Motor neuron (in vitro differentiated cells): ENCODE results near the gene SCFD2. TPM values are rescaled to one million over a fixed set of nuclear protein-coding genes. Genes with fewer than 3 reads are reported as not detected.
"Not testable (repeated sequence)": the region's sequence is repeated elsewhere in the genome, so short reads cannot be mapped to it uniquely, and the experiment has no call there.

Experiments
- ATAC-seq, 8 experiments: fragments of 200-7000 bp; cut with Tn5 transposase; replicated peaks in 6 of 8; 2 replicates each; pipeline ENCODE4 v1.8.0; 2021; ENCODE audit warnings: mild to moderate bottlenecking in 8 of 8, moderate library complexity in 8 of 8
- H3K27ac ChIP-seq, 2 donors: fragments of 250-450 bp; sonication (Bioruptor Pico); 2 replicates each; pipeline ENCODE4 v1.9.0; 2021; ENCODE audit warnings: antibody characterized with exemption in 2 of 2, mild to moderate bottlenecking in 2 of 2, moderate library complexity in 1 of 2
- H3K4me1 ChIP-seq, 2 donors: fragments of 250-450 bp; sonication (Bioruptor Pico); replicated peaks in 1 of 2; 2 replicates each; pipeline ENCODE4 v1.6.1; 2021; ENCODE audit warnings: antibody characterized with exemption in 2 of 2, mild to moderate bottlenecking in 2 of 2, moderate library complexity in 1 of 2
- H3K4me3 ChIP-seq, 5 donors: fragments of 250-450 bp; sonication (Bioruptor Pico); 2 replicates each; pipeline ENCODE4 v1.9.0; 2021; ENCODE audit warnings: antibody characterized with exemption in 5 of 5, mild to moderate bottlenecking in 5 of 5, moderate library complexity in 4 of 5
- WGBS, 10 experiments: fragments of 450-650 bp; shearing (Covaris generic); methylation state at CpG; one replicate each; pipeline ENCODE4 v1.0.0; 2022; 5-methylcytosine and 5-hydroxymethylcytosine counted together
- in situ Hi-C, 9 experiments: fragments of 400-800 bp; cut with MboI; loops; one replicate each; pipeline ENCODE4 v1.15.0; 2021; ENCODE audit warnings: low sequenced_read_pairs in 9 of 9, low pct_unique_long_range_greater_than_20kb in 2 of 9; ENCODE audit not compliant: unreplicated experiment in 9 of 9
- total RNA-seq, 8 experiments: library from RNA; unstranded; fragments of 300-600 nt; gene quantifications; 2 replicates each; pipeline versions ENCODE4 v1.2.3 to v1.2.4, GENCODE V29; 2022

Gene SCFD2
- total RNA-seq, 8 experiments from 2014 or later, result 9.0 to 40.3 (median 21.1) TPM

DNA sequence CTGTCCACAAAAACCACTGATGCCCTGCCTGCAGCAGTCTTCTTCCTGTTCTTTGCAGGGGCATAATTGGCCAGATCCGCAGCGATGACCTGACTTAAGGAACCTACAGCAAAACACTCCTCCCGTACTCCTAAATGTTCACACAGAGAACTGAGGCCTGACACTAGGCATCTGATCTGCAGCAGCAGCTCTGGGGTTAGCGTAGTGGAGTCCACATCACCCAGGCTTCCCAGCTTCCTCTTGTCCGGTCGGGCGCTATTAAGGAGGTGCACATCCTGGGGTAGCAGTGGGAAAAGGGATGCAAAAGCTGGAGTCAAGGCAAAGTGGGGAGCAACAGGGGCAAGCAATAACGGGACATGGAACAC lies 758 bp downstream of the SCFD2 start:
- Histone ChIP-seq H3K4me3 (peak overlapping the region; percentile 57 to 99 (median 90)), H3K27ac (peak overlapping the region; percentile 82 to 98), H3K4me1 (peaks cover 15 to 46% of the 10 kb centered on the region in 2 donors)
- in situ Hi-C loops, result loop anchor here in 3 of 9 experiments (25.0 kb wide), 2 partner anchors 153 to 353 kb away; no protein-coding TSS in a partner anchor
- ATAC-seq, result peak; percentile 41 to 73 (median 57)
- 0 to 4% (median 0%) methylated on average over 1 to 6 of the region's 8 CpGs; no CpG with 5 or more reads in 3 of the 10 experiments for WGBS, 10 experiments

DNA sequence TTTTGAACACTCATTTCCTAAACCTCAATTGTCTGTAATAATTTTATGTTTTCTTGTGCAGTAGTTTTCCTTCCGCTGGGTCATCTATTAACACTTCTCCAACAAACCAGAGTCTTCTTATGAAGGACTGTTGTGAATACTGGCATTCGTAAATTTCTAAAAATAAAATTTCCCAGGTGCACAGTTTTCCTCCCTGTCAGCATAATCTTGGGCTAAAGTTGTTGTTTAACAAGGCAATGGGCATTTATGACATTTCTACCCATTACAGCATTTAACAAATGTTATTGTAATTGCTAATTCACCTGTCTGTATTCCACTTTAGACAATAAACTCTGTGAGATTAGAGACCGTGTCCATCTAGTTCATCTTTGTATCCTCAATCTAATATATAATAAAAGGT lies 1.2 kb downstream of the SCFD2 start:
- Histone ChIP-seq H3K27ac (peak overlapping the region; percentile 82 to 98), H3K4me3 (peak overlapping the region; percentile 57 to 99 (median 90)), H3K4me1 (peaks cover 15 to 51% of the 10 kb centered on the region in 2 donors)
- in situ Hi-C loops, result loop anchor here in 3 of 9 experiments (25.0 kb wide), 2 partner anchors 152 to 352 kb away; no protein-coding TSS in a partner anchor
- no peak for ATAC-seq
- WGBS, 10 experiments, result 0 to 71% (median 39%) methylated on average over 1 to 3 of the region's 3 CpGs; no CpG with 5 or more reads in 1 of the 10 experiments

DNA sequence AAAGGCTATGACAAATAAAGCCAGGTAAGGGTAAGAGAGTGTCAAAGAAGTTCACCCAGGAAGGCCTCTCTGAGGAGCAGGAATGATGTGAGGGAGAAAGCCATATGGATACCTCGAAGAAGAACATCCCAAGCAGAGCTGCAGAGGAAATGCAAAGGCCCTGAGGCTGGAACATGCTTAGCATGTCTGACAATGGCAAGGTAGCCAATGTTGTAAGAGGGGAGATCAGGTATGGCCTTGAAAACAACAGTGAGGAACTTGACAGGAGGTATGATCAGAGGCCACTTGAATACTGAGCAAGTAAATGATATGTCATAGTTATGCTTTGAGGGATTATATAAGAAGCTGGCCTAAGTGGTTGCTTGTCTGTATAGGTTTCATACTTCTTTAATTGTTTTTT lies 3.8 kb downstream of the SCFD2 start:
- WGBS, 10 experiments, result 60 to 100% (median 84%) methylated on average over 1 of the region's 1 CpG; no CpG with 5 or more reads in 6 of the 10 experiments
- Histone ChIP-seq H3K4me1 (peaks cover 15 to 60% of the 10 kb centered on the region in 2 donors), H3K27ac (no peak overlapping the region), H3K4me3 (peak overlapping the region in 4 of 5 donors; percentile 10 to 99 (median 74))
- in situ Hi-C loops, result loop anchor here in 3 of 9 experiments (25.0 kb wide), 2 partner anchors 150 to 350 kb away; no protein-coding TSS in a partner anchor
- ATAC-seq, result no peak

DNA sequence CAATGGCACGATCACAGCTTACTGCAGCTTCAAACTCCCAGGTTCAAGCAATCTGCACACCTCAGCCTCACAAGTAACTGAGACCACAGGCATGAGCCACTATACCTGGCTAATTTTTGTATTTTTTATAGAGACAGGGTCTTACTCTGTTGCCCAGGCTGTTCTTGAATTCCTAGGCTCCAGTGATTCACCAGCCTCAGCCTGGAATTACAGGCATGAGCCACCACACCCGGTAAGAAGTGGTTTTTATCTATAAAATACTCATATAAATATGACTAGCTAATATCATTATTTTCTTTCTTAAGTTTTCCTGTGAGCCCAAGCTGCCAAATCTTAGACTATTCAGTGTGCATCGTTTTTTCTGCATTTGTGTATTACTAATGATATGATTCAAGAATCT lies 4.4 kb downstream of the SCFD2 start:
- H3K27ac ChIP-seq, result no peak overlapping the region
- 17 to 85% (median 59%) methylated on average over 1 to 3 of the region's 3 CpGs; no CpG with 5 or more reads in 1 of the 10 experiments for WGBS, 10 experiments
- no peak for ATAC-seq
- in situ Hi-C loops, result loop anchor here in 3 of 9 experiments (25.0 kb wide), 2 partner anchors 149 to 349 kb away; no protein-coding TSS in a partner anchor
- peaks cover 15 to 57% of the 10 kb centered on the region in 2 donors for H3K4me1 ChIP-seq
- H3K4me3 ChIP-seq, result peak overlapping the region in 3 of 5 donors; percentile 7 to 99 (median 9)

- no peak overlapping the region for H3K4me3 ChIP-seq
- peaks cover 4 to 24% of the 10 kb centered on the region in 2 donors for H3K4me1 ChIP-seq
- H3K27ac ChIP-seq, result no peak overlapping the region
- ATAC-seq, result no peak
- in situ Hi-C loops, result loop anchor here in 3 of 9 experiments (25.0 kb wide), 2 partner anchors 144 to 344 kb away; no protein-coding TSS in a partner anchor
Observed at GRCh38 chr4:53355930-53356521, 9.8 kb downstream of the SCFD2 start.

- 80 to 100% (median 100%) methylated on average over 1 to 7 of the region's 32 CpGs; no CpG with 5 or more reads in 4 of the 10 experiments for WGBS, 10 experiments
- no peak for ATAC-seq
- H3K4me1 ChIP-seq, result peaks cover 0 to 5% of the 10 kb centered on the region in 2 donors
- no peak overlapping the region for H3K27ac ChIP-seq
- no peak overlapping the region for H3K4me3 ChIP-seq
- in situ Hi-C loops, result loop anchor here in 3 of 9 experiments (25.0 kb wide), 2 partner anchors 142 to 342 kb away; no protein-coding TSS in a partner anchor
Observed at GRCh38 chr4:53354012-53354722, 11.7 kb downstream of the SCFD2 start.

DNA sequence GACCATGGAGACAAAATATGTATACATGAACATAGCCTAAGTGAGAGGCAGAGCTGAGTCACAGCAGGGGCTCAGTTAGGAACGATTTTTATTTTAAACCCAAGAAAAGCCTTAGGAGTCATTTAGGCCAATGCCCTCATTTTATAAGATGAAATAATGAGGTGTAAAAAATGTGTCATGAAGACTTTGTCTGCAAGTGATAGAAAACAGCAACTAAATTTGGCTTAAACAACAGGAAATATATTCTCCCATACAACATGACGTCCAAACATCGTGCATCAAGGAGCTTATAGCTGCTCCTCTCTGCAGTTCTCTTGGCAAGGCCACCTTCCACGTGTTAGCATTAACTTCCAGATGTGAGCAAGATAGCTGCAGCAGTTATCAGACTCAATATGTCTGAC lies 16.8 kb downstream of the SCFD2 start:
- no peaks in the 10 kb centered on the region for H3K4me1 ChIP-seq
- in situ Hi-C loops, result no loop called here
- WGBS, 10 experiments, result 0 to 95% (median 83%) methylated on average over 1 to 4 of the region's 4 CpGs; no CpG with 5 or more reads in 2 of the 10 experiments
- H3K4me3 ChIP-seq, result no peak overlapping the region
- no peak overlapping the region for H3K27ac ChIP-seq
- no peak for ATAC-seq

DNA sequence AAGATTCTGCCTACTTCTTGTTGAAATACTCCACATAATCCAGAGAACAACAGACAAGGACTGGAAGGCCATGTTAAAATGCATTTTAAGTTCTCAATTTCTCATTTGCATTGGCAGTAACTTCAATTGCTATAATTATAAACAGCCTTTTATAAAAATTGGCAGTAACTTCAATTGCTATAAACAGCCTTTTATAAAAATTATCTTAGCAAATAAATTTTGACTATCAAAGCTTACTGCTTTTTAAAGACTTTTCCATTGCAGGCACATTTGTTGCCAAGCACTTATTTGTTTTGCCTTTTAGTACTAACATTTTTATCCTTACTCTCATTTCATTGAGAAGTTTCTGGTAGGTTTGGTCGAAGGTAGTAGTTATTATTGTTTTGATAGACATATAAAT lies 17.8 kb downstream of the SCFD2 start:
- 7 to 100% (median 82%) methylated on average over 1 of the region's 1 CpG; no CpG with 5 or more reads in 1 of the 10 experiments for WGBS, 10 experiments

GRCh38 chr4:53346920-53347852 lies 18.7 kb downstream of the SCFD2 start:
- Histone ChIP-seq H3K4me3 (no peak overlapping the region), H3K4me1 (no peaks in the 10 kb centered on the region), H3K27ac (no peak overlapping the region)
- ATAC-seq, result peak in 2 of 8 experiments; percentile 57 to 62
- WGBS, 10 experiments, result 13 to 100% (median 86%) methylated on average over 1 to 5 of the region's 5 CpGs
- in situ Hi-C loops, result no loop called here

More for the DNA sequence above, 17.8 kb downstream of the SCFD2 start:
- in situ Hi-C loops, result no loop called here
- no peak overlapping the region for H3K4me3 ChIP-seq
- H3K4me1 ChIP-seq, result no peaks in the 10 kb centered on the region
- no peak overlapping the region for H3K27ac ChIP-seq
- no peak for ATAC-seq

DNA sequence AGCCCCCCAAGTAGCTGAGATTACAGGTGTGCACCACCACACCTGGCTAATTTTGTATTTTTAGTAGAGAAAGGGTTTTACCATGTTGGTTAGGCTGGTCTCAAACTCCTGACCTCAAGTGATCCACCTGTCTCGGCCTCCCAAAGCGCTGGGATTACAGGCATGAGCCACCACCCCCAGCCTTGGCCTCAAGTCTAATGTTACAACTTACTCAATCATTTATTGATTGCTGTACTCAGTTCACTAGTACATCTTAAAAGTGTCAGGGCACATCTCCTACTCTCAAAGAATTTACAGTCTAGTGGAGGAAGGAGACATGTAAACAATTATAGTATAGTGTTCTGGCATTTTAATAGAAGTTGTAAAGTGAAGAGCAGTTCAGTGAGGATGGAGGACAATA lies 19.5 kb downstream of the SCFD2 start:
- 100% methylated on average over 1 to 2 of the region's 2 CpGs; no CpG with 5 or more reads in 6 of the 10 experiments for WGBS, 10 experiments
- ATAC-seq, H3K27ac ChIP-seq, H3K4me1 ChIP-seq, in situ Hi-C loops, H3K4me3 ChIP-seq: not testable (repeated sequence)

DNA sequence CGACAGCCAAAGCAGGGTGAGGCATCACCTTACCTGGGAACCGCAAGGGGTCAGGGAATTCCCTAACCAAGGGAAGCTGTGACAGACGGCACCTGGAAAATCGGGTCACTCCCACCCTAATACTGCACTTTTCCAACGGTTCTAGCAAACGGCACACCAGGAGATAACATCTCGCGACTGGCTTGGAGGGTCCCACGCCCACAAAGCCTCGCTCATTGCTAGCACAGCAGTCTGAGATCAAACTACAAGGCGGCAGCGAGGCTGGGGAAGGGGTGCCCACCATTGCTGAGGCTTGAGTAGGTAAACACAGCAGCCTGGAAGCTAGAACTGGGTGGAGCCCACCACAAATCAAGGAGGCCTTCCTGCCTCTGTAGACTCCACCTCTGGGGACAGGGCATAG lies 25.7 kb downstream of the SCFD2 start:
- H3K27ac ChIP-seq, H3K4me1 ChIP-seq, ATAC-seq, H3K4me3 ChIP-seq, in situ Hi-C loops: not testable (repeated sequence)
- WGBS, 10 experiments, result 80 to 100% (median 93%) methylated on average over 1 to 12 of the region's 12 CpGs; no CpG with 5 or more reads in 3 of the 10 experiments

DNA sequence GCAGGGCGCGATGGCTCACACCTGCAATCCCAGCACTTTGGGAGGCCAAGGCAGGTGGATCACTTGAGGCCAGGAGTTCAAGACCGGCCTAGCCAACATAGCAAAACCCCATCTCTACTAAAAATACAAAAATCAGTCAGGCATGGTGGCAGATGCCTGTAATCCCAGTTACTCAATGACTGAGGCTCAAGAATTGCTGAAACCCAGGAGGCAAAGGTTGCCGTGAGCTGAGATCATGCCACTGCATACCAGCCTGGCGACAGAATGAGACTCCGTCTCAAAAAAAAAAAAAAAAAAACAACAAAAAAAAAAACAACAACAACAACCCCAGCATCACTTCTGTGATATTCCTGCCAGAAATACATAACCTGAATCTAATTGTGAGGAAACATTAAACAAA lies 30.9 kb downstream of the SCFD2 start:
- in situ Hi-C loops, H3K4me1 ChIP-seq, ATAC-seq, H3K4me3 ChIP-seq, H3K27ac ChIP-seq: not testable (repeated sequence)
- 73 to 100% (median 100%) methylated on average over 2 to 6 of the region's 6 CpGs; no CpG with 5 or more reads in 1 of the 10 experiments for WGBS, 10 experiments
